ENCODE data around the gene PKP4. TPM values are rescaled to one million over a fixed set of nuclear protein-coding genes. Genes with fewer than 3 reads are reported as not detected.
A peak's percentile ranks its signal among the peaks of the same experiment; 100 is the strongest.
"Not testable (repeated sequence)": the region's sequence is repeated elsewhere in the genome, so short reads cannot be mapped to it uniquely, and the experiment has no call there.

Gene PKP4
- total RNA-seq, 1 donor from 2014 or later = 48.7 TPM

- not testable (repeated sequence) for ATAC-seq
Measured at GRCh38 chr2:158473300-158473699, 16.5 kb downstream of the PKP4 start.

GRCh38 chr2:158473719-158474392 lies 17.1 kb downstream of the PKP4 start:
- no peak for ATAC-seq

GRCh38 chr2:158474526-158475011 lies 17.8 kb downstream of the PKP4 start:
- ATAC-seq = not testable (repeated sequence)

GRCh38 chr2:158477202-158477601 lies 20.4 kb downstream of the PKP4 start:
- ATAC-seq = no peak

GRCh38 chr2:158478237-158478636 lies 21.5 kb downstream of the PKP4 start:
- no peak for ATAC-seq

GRCh38 chr2:158478816-158479215 lies 22.1 kb downstream of the PKP4 start:
- ATAC-seq = no peak

GRCh38 chr2:158481116-158481515 lies 24.4 kb downstream of the PKP4 start:
- no peak for ATAC-seq

GRCh38 chr2:158482594-158482993 lies 25.8 kb downstream of the PKP4 start:
- no peak for ATAC-seq

- no peak for ATAC-seq
Measured at GRCh38 chr2:158484892-158485556, 28.3 kb downstream of the PKP4 start.

GRCh38 chr2:158486150-158486969 lies 29.6 kb downstream of the PKP4 start:
- ATAC-seq = no peak

GRCh38 chr2:158486970-158487325 lies 30.2 kb downstream of the PKP4 start:
- ATAC-seq = peak; percentile 65

- ATAC-seq = no peak
Measured at GRCh38 chr2:158487419-158487818, 30.7 kb downstream of the PKP4 start.

GRCh38 chr2:158488442-158489216 lies 31.9 kb downstream of the PKP4 start:
- ATAC-seq = no peak

- no peak for ATAC-seq
Measured at GRCh38 chr2:158489366-158490112, 32.8 kb downstream of the PKP4 start.

GRCh38 chr2:158491072-158491471 lies 34.3 kb downstream of the PKP4 start:
- ATAC-seq = no peak

- no peak for ATAC-seq
Measured at GRCh38 chr2:158493458-158493857, 36.7 kb downstream of the PKP4 start.

- no peak for ATAC-seq
Measured at GRCh38 chr2:158495175-158495574, 38.4 kb downstream of the PKP4 start.

GRCh38 chr2:158496986-158497385 lies 40.2 kb downstream of the PKP4 start:
- peak; percentile 30 for ATAC-seq

- peak; percentile 97 for ATAC-seq
Measured at GRCh38 chr2:158497486-158497885, 40.7 kb downstream of the PKP4 start.

GRCh38 chr2:158498043-158498748 lies 41.4 kb downstream of the PKP4 start:
- ATAC-seq = no peak

- no peak for ATAC-seq
Measured at GRCh38 chr2:158498749-158499136, 42.0 kb downstream of the PKP4 start.

All from esophagus mucosa (tissue), 1 donor.